HCT116 (cell line): Measurements from ENCODE around the gene KYNU. TPM values are rescaled to one million over a fixed set of nuclear protein-coding genes. Genes with fewer than 3 reads are reported as not detected.
"Not testable (repeated sequence)": the region's sequence is repeated elsewhere in the genome, so short reads cannot be mapped to it uniquely, and the experiment has no call there.

Source experiments
- ATAC-seq: fragments of 200-7000 bp; cut with Tn5 transposase; 2 replicates; pipeline ENCODE4 v1.9.1; 2020; ENCODE audit warnings: mild to moderate bottlenecking, moderate library complexity
- BruUV-seq: library from RNA; stranded (reverse); fragments of 400-500 nt; replicated peaks from 2 replicates; lab custom pipeline; 2021; lab: Mats Ljungman, UMichigan
- CTCF ChIA-PET: fragments of 300-600 bp; sonication (Branson Sonifier 250); formaldehyde crosslinking; loops from one replicate; lab custom pipeline; 2021; ENCODE audit warnings: antibody characterized with exemption; lab: Charles Lee
- POLR2A ChIA-PET: fragments of 300-600, 350-600 bp; sonication (Branson Sonifier 250); formaldehyde crosslinking; loops from one replicate; lab custom pipeline; 2021; ENCODE audit warnings: antibody characterized with exemption; lab: Charles Lee
- RAD21 ChIA-PET, 2 experiments: fragments of 300-600 bp; sonication (Branson Sonifier 250); formaldehyde crosslinking; loops; one replicate each; lab custom pipeline; 2023; ENCODE audit warnings: low total read pairs in 2 of 2; ENCODE audit not compliant: uncharacterized antibody in 2 of 2, unreplicated experiment in 2 of 2, low non-redundant PET in 1 of 2; lab: Charles Lee
- DNase-seq: peaks from one replicate; pipeline ENCODE4 v3.0.0-alpha.2; 2010; ENCODE audit warnings: low read depth, low spot score
- H2AFZ ChIP-seq: fragments of 200-600 bp; shearing (Covaris generic), sonication (generic); 2 replicates; pipeline ENCODE4 v1.6.1; 2017; ENCODE audit warnings: low read depth, mixed run types, mixed read lengths, antibody characterized with exemption, low read length; ENCODE audit not compliant: poor library complexity, severe bottlenecking
- H3K27ac ChIP-seq: 2 replicates; pipeline ENCODE4 v1.5.1; 2012; ENCODE audit warnings: low read depth, low read length
- H3K27me3 ChIP-seq: fragments of 200-600 bp; sonication (generic); 2 replicates; pipeline ENCODE4 v1.6.1; 2016; ENCODE audit warnings: mixed run types, low read length, mixed read lengths; ENCODE audit not compliant: insufficient read depth
- H3K36me3 ChIP-seq, 2 experiments: fragments of 200-500 bp in 1 of 2; fragments of 200-600 bp in 1 of 2; sonication (Bioruptor generic) in 1 of 2; sonication (generic) in 1 of 2; 2 replicates each; pipeline versions ENCODE4 v1.5.1 to v1.6.1; 2014 to 2016; ENCODE audit warnings: low read length in 2 of 2, inconsistent platforms in 1 of 2, mixed read lengths in 1 of 2, mixed run types in 1 of 2; ENCODE audit not compliant: insufficient read depth in 2 of 2, control insufficient read depth in 1 of 2
- H3K4me1 ChIP-seq, 2 experiments: fragments of 200-600 bp in 1 of 2; sonication (generic) in 1 of 2; 2 replicates each; pipeline versions ENCODE4 v1.5.1 to v1.6.1; 2012 to 2017; ENCODE audit warnings: low read length in 2 of 2, inconsistent platforms in 1 of 2, mild to moderate bottlenecking in 1 of 2, mixed read lengths in 1 of 2, mixed run types in 1 of 2, moderate library complexity in 1 of 2; ENCODE audit not compliant: insufficient read depth in 2 of 2, control insufficient read depth in 1 of 2
- H3K4me2 ChIP-seq: fragments of 200-600 bp; sonication (generic); 2 replicates; pipeline ENCODE4 v1.6.1; 2017; ENCODE audit warnings: mixed run types, low read length, mixed read lengths
- H3K4me3 ChIP-seq, 2 experiments: fragments of 200-600 bp in 1 of 2; sonication (generic) in 1 of 2; replicated peaks in 1 of 2; 2 replicates each; pipeline ENCODE4 v1.5.1; 2011 to 2016; ENCODE audit warnings: low read length in 2 of 2, control low read depth in 1 of 2, low read depth in 1 of 2, mild to moderate bottlenecking in 1 of 2, mixed read lengths in 1 of 2, mixed run types in 1 of 2
- H3K79me2 ChIP-seq: fragments of 200-600 bp; sonication (generic); 2 replicates; pipeline ENCODE4 v1.6.1; 2017; ENCODE audit warnings: mild to moderate bottlenecking, mixed run types, low read length, moderate library complexity, mixed read lengths; ENCODE audit not compliant: insufficient read depth
- H3K9ac ChIP-seq: fragments of 200-600 bp; sonication (generic); 2 replicates; pipeline ENCODE4 v1.6.1; 2016; ENCODE audit warnings: low read length, mixed read lengths
- H3K9me2 ChIP-seq: fragments of 200-600 bp; sonication (generic), shearing (Covaris generic); 2 replicates; pipeline ENCODE4 v1.6.1; 2017; ENCODE audit warnings: mixed run types, mild to moderate bottlenecking, moderate library complexity; ENCODE audit not compliant: insufficient read depth
- H3K9me3 ChIP-seq, 2 experiments: fragments of 200-500 bp in 1 of 2; fragments of 200-600 bp in 1 of 2; sonication (Bioruptor generic) in 1 of 2; sonication (generic) in 1 of 2; 2 replicates each; pipeline ENCODE4 v1.6.1; 2014 to 2017; ENCODE audit warnings: low read length in 2 of 2, mixed read lengths in 2 of 2, inconsistent platforms in 1 of 2, low read depth in 1 of 2, mild to moderate bottlenecking in 1 of 2, mixed run types in 1 of 2, moderate library complexity in 1 of 2; ENCODE audit not compliant: control insufficient read depth in 1 of 2, insufficient read depth in 1 of 2
- H4K20me1 ChIP-seq: fragments of 200-600 bp; sonication (generic), shearing (Covaris generic); 2 replicates; pipeline ENCODE4 v1.6.1; 2017; ENCODE audit warnings: mixed run types, mild to moderate bottlenecking, moderate library complexity; ENCODE audit not compliant: insufficient read depth
- REST ChIP-seq: IDR thresholded peaks from 2 replicates; pipeline ENCODE4 v1.6.1; 2012; ENCODE audit warnings: low read depth
- intact Hi-C: fragments of 100-400 bp; cut with micrococcal nuclease; formaldehyde crosslinking; loops from 2 replicates; pipeline ENCODE4 v1.10.0; 2022
- total RNA-seq: library from RNA; stranded (reverse); gene quantifications from one replicate; pipeline ENCODE4 v1.2.1, GENCODE V29; 2021; ENCODE audit not compliant: unreplicated experiment

KYNU gene
- total RNA-seq, 1 experiment from 2014 or later = 0.22 TPM

- no peaks in the 10 kb centered on the region for H3K27me3 ChIP-seq
- no peaks in the 10 kb centered on the region for H3K9me3 ChIP-seq
- no peak for DNase-seq
- H3K4me2 ChIP-seq = no peak overlapping the region
- CTCF ChIA-PET = no interaction called here
- no peak for ATAC-seq
- no peak overlapping the region for H3K27ac ChIP-seq
- intact Hi-C loops = no loop called here
- H2AFZ ChIP-seq = no peak overlapping the region
- H3K79me2 ChIP-seq = no peaks in the 10 kb centered on the region
- no peaks in the 10 kb centered on the region for H3K36me3 ChIP-seq
- H3K9ac ChIP-seq = no peak overlapping the region
- POLR2A ChIA-PET = no interaction called here
- RAD21 ChIA-PET = no interaction called here
- no TSS peak for BruUV-seq
- H3K4me3 ChIP-seq = no peak overlapping the region
- no peak for TF ChIP-seq REST
- H3K4me1 ChIP-seq = no peaks in the 10 kb centered on the region
- H3K9me2 ChIP-seq = no peaks in the 10 kb centered on the region
- H4K20me1 ChIP-seq = no peaks in the 10 kb centered on the region
Observed at GRCh38 chr2:142881619-142882018, 4.2 kb downstream of the KYNU start.

GRCh38 chr2:142882500-142882899, 5.0 kb downstream of the KYNU start:
- H3K4me1 ChIP-seq, BruUV-seq, H3K4me2 ChIP-seq, ATAC-seq, H3K4me3 ChIP-seq, H3K36me3 ChIP-seq, DNase-seq, POLR2A ChIA-PET, H3K9me3 ChIP-seq, H4K20me1 ChIP-seq, RAD21 ChIA-PET, H3K9me2 ChIP-seq, intact Hi-C loops, H3K79me2 ChIP-seq, CTCF ChIA-PET, H3K27ac ChIP-seq, H2AFZ ChIP-seq, H3K27me3 ChIP-seq, H3K9ac ChIP-seq: not testable (repeated sequence)
